K562 treated with DMSO at 1 percent for 24 hours (cell line): ENCODE results near the gene CLEC4A. TPM values are rescaled to one million over a fixed set of nuclear protein-coding genes. Genes with fewer than 3 reads are reported as not detected.

Experiments used
- total RNA-seq: library from RNA; unstranded; fragments of 300-600 nt; gene quantifications from 2 replicates; pipeline ENCODE4 v1.2.3, GENCODE V29; 2022; ENCODE audit warnings: low read depth; ENCODE audit not compliant: insufficient read depth

The CLEC4A gene
- not detected in 2 replicates for total RNA-seq

GRCh38 chr12:8123124-8123912, at the start of gene CLEC4A:
TSS of gene CLEC4A (plus strand) at chr12:8123617. CDS start at chr12:8123879, 262 bp downstream.

GRCh38 chr12:8156845-8157244, 33.4 kb downstream of the CLEC4A start, which contains the start of gene ZNF705A:
TSS of gene ZNF705A (plus strand) at chr12:8157015. CDS start at chr12:8172626, 15,611 bp downstream.

Other genes with a start within 250 kb of the CLEC4A start
- 55.8 and 68.6 TPM in 2 replicates for gene SLC2A3, start 187.4 kb upstream of the CLEC4A start, total RNA-seq
- gene FOXJ2, start 90.9 kb upstream of the CLEC4A start, total RNA-seq = 5.2 and 5.5 TPM in 2 replicates
- gene C3AR1, start 57.3 kb upstream of the CLEC4A start, total RNA-seq = 1.9 TPM in 2 replicates
- 11.9 and 15.3 TPM in 2 replicates for gene NECAP1, start 41.3 kb upstream of the CLEC4A start, total RNA-seq
- not detected in 2 replicates for gene ZNF705A, start 33.4 kb downstream of the CLEC4A start, total RNA-seq
- gene FAM90A1, start 104.0 kb downstream of the CLEC4A start, total RNA-seq = 0.25 and 0.27 TPM in 2 replicates